22Rv1 (cell line): ENCODE measurements around the gene HIPK4.

ENCODE experiments used
- H3K27ac ChIP-seq: fragments of 450-650 bp; 2 replicates; pipeline ENCODE4 v1.5.1; 2017
- CTCF ChIP-seq: fragments of 450-650 bp; IDR thresholded peaks from 2 replicates; pipeline ENCODE4 v1.5.1; 2017; ENCODE audit warnings: mild to moderate bottlenecking
- ZFX ChIP-seq: fragments of 450-650 bp; IDR thresholded peaks from 2 replicates; pipeline ENCODE4 v1.6.1; 2017; ENCODE audit warnings: antibody characterized with exemption, borderline replicate concordance

HIPK4 gene

GRCh38 chr19:40419780-40420179, 29.8 kb upstream of the HIPK4 start:
- no peak for TF ChIP-seq ZFX
- no peak for TF ChIP-seq CTCF
- H3K27ac ChIP-seq: no peak overlapping the region

- no peak for TF ChIP-seq ZFX
- TF ChIP-seq CTCF: no peak
- no peak overlapping the region for H3K27ac ChIP-seq
These were observed 29.2 kb upstream of the HIPK4 start for GRCh38 chr19:40419066-40419612.

GRCh38 chr19:40418040-40418439, 28.1 kb upstream of the HIPK4 start:
- TF ChIP-seq CTCF (no peak), ZFX (no peak)
- H3K27ac ChIP-seq: no peak overlapping the region

GRCh38 chr19:40417643-40417981, 27.6 kb upstream of the HIPK4 start:
- TF ChIP-seq CTCF (no peak), ZFX (no peak)
- H3K27ac ChIP-seq: no peak overlapping the region

GRCh38 chr19:40416918-40417642, 27.1 kb upstream of the HIPK4 start:
- TF ChIP-seq CTCF: no peak
- H3K27ac ChIP-seq: no peak overlapping the region

- no peak overlapping the region for H3K27ac ChIP-seq
These were observed 25.8 kb upstream of the HIPK4 start for GRCh38 chr19:40415768-40416167.

More at GRCh38 chr19:40415768-40416167, 25.8 kb upstream of the HIPK4 start:
- TF ChIP-seq CTCF (no peak), ZFX (no peak)
